GM10248 (cell line): Measurements from ENCODE around the gene MUC12.
"Not testable (repeated sequence)": the region's sequence is repeated elsewhere in the genome, so short reads cannot be mapped to it uniquely, and the experiment has no call there.

ENCODE experiments used
- CTCF ChIA-PET: fragments of 300-600 bp; sonication (Branson Sonifier 250); formaldehyde crosslinking; extraction: SDS; loops from one replicate; lab custom pipeline; 2021; ENCODE audit warnings: antibody characterized with exemption; lab: Yijun Ruan, JAX
- POLR2A ChIA-PET: fragments of 350-650 bp; sonication (Branson Sonifier 250); formaldehyde crosslinking; extraction: SDS; loops from one replicate; lab custom pipeline; 2020; ENCODE audit warnings: antibody characterized with exemption; lab: Yijun Ruan, JAX
- DNase-seq: peaks from one replicate; pipeline ENCODE4 v3.0.0; 2012; ENCODE audit errors: extremely low spot score
- CTCF ChIP-seq: IDR thresholded peaks from 2 replicates; pipeline ENCODE4 v1.5.1; 2012; ENCODE audit warnings: mild to moderate bottlenecking, low read depth; ENCODE audit errors: extremely low read depth, missing control alignments, control extremely low read depth

MUC12 gene

GRCh38 chr7:100991631-100992030, 22.3 kb downstream of the MUC12 start:
- POLR2A ChIA-PET, result no interaction called here
- CTCF ChIA-PET, result interaction anchor here (2.0 kb wide), 1 partner anchor 13 kb away, joined by 9 read pairs; no protein-coding TSS in a partner anchor
- no peak for TF ChIP-seq CTCF
- no peak for DNase-seq

- POLR2A ChIA-PET, CTCF ChIA-PET, DNase-seq: not testable (repeated sequence)
Observed at GRCh38 chr7:100992280-100992679, 22.9 kb downstream of the MUC12 start.

GRCh38 chr7:100994671-100995070, 25.3 kb downstream of the MUC12 start:
- CTCF ChIA-PET, DNase-seq, POLR2A ChIA-PET: not testable (repeated sequence)

GRCh38 chr7:100998530-100998929, 29.2 kb downstream of the MUC12 start:
- POLR2A ChIA-PET, CTCF ChIA-PET, DNase-seq: not testable (repeated sequence)

- DNase-seq, CTCF ChIA-PET, POLR2A ChIA-PET: not testable (repeated sequence)
Observed at GRCh38 chr7:100999334-100999733, 30.0 kb downstream of the MUC12 start.

- POLR2A ChIA-PET, DNase-seq, CTCF ChIA-PET: not testable (repeated sequence)
Observed at GRCh38 chr7:101000025-101000424, 30.7 kb downstream of the MUC12 start.

GRCh38 chr7:101002333-101002732, 33.0 kb downstream of the MUC12 start:
- DNase-seq, CTCF ChIA-PET, POLR2A ChIA-PET: not testable (repeated sequence)

- DNase-seq, POLR2A ChIA-PET: not testable (repeated sequence)
- CTCF ChIA-PET, result interaction anchor here (1.1 kb wide), 1 partner anchor 155 kb away, joined by 3 read pairs; the partner anchor contains the start of gene SLC12A9
Observed at GRCh38 chr7:101007361-101007760, 38.0 kb downstream of the MUC12 start.

GRCh38 chr7:101009629-101010028, 40.3 kb downstream of the MUC12 start:
- no peak for DNase-seq
- POLR2A ChIA-PET, result no interaction called here
- TF ChIP-seq CTCF, result no peak
- CTCF ChIA-PET, result interaction anchor here (1.3 kb wide), 1 partner anchor 49 kb away, joined by 3 read pairs; no protein-coding TSS in a partner anchor

- no peak for DNase-seq
- ChIA-PET POLR2A (no interaction called here), CTCF (interaction anchor here (0.9 kb wide), 1 partner anchor 66 kb away, joined by 3 read pairs; no protein-coding TSS in a partner anchor)
- TF ChIP-seq CTCF, result no peak
Observed at GRCh38 chr7:101012931-101013330, 43.6 kb downstream of the MUC12 start.

GRCh38 chr7:101015626-101016025, 46.3 kb downstream of the MUC12 start:
- DNase-seq, result no peak
- ChIA-PET CTCF (interaction anchor here (1.3 kb wide), 1 partner anchor 50 kb away, joined by 3 read pairs; no protein-coding TSS in a partner anchor), POLR2A (no interaction called here)
- TF ChIP-seq CTCF, result no peak
